Loucy (cell line): Measurements from ENCODE around the gene CXorf38.

Source experiments
- CTCF ChIP-seq: fragments of 200-600 bp; sonication (generic); conservative IDR thresholded peaks from 2 replicates; pipeline ENCODE4 v1.5.1; 2014; ENCODE audit warnings: mild to moderate bottlenecking, antibody characterized with exemption, low read length
- EZH2phosphoT487 ChIP-seq: fragments of 200-600 bp; IDR thresholded peaks from 2 replicates; pipeline ENCODE4 v1.6.1; 2018; ENCODE audit warnings: antibody characterized with exemption, mild to moderate bottlenecking, moderate library complexity, borderline replicate concordance

- TF ChIP-seq CTCF (no peak), EZH2phosphoT487 (no peak)
Observed at GRCh38 chrX:40687169-40687568, 39.8 kb upstream of the CXorf38 start.
